Effector CD8-positive, alpha-beta T cell (primary cell): ENCODE measurements around the gene MAML1.

Experiments
- DNase-seq: peaks from one replicate; lab custom pipeline; 2025; lab: John Stamatoyannopoulos, UW

MAML1 gene

DNA sequence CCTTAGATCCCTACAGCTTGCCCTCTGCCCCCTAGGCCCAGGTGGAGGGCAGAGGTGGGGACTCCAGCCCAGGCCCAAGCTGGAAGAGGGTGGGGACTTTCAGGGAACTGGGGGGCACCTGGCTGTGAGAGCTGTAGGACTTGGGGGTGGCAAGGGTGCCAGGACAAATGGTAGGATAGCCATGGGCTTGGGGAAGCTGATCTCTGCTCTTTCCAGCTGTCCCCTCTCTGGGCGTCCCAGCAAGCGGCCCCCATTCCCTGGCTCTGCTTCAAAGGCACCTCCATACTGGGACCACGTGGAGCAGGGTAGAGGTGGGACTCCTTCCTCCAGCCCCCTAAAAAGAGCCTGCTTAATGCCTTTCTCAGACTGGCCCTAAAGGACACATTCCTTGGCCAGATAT lies 61.5 kb downstream of the MAML1 start:
- no peak for DNase-seq

DNA sequence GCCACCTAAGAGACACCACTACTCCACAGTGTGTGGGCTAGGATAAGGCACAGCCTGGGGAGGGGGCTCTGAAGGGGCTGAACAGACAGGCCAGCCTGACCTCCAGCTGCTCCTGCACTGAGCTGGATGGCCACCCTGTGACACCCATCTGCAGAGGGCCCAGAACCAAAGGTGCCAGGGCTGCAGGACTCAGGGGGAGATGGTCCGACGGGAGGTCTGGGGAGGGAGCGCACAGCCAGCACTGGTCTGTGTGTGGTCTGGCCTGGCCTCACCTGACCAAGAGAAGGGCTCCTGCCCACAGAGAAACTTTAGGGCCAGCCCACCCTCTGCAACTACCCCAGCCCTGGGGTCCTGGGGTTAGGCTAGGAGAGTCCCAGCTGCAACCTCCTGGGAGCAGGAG lies 62.0 kb downstream of the MAML1 start:
- no peak for DNase-seq

DNA sequence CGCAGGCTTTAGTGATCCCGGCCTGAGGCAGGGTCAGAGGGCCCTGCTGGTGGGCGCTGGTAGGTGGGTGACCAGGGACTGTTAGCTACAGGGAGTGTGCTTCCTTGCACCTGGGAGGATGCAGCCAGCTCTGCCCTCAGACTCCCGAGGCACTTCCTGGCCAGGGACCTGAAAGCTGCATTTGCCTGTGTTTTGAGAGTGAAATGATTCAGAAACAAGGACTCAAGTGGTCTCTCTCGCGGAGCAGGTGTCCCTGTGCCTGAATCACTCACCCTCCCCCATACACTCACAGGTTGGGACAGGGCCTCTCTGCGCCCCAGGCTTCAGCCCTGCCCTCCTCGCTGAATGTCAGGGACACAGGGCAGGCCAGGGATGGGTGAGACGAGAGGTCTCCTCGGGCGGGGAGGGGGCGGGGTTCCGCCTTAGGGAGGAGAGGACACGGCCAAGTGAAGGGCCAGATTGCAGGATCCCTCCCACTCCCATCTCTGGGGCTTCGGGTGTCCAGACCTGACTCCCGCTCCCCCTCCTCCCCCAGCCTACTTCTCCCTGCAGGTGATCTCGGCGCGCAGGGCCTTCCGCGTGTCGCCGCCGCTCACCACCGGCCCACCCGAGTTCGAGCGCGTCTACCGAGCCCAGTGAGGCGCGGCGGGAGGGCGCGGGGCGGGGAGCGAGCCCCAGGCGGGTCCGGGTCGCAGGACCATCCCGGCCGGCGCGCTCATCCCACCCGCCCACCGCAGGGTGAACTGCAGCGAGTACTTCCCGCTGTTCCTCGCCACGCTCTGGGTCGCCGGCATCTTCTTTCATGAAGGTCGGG lies 62.6 kb downstream of the MAML1 start:
- DNase-seq: no peak

DNA sequence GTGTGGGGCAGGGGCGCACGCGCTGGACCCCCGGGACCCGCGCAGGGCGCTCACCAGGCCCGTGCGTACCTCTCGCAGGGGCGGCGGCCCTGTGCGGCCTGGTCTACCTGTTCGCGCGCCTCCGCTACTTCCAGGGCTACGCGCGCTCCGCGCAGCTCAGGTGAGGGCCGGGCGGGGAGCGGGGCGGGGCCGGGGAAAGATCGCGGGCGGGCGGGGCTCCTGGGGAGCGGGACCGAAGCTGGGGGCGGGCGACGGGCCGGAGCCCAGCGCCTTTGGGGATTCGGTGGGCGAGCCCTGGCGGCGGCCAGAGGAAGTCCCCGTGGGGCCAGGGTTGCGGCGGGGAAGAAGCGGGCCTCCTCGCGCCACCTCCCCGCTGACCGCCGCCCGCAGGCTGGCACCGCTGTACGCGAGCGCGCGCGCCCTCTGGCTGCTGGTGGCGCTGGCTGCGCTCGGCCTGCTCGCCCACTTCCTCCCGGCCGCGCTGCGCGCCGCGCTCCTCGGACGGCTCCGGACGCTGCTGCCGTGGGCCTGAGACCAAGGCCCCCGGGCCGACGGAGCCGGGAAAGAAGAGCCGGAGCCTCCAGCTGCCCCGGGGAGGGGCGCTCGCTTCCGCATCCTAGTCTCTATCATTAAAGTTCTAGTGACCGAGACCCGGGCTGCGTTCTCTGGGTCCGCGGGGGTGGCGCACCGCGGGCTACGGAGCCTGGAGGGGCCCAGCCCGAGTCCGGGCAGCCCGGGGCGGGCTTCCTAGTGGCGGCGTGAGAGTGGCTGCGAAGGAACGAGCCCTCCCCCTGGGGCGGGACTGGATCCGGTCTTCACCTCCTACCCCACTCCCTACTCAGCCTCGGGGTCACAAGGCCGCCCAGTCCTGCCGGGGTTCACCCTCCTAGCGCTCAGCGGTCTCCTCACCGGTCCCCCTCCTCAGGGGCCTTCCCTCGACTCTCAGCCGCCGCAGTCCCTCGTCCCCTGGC lies 63.5 kb downstream of the MAML1 start:
- DNase-seq: peak; percentile 49

DNA sequence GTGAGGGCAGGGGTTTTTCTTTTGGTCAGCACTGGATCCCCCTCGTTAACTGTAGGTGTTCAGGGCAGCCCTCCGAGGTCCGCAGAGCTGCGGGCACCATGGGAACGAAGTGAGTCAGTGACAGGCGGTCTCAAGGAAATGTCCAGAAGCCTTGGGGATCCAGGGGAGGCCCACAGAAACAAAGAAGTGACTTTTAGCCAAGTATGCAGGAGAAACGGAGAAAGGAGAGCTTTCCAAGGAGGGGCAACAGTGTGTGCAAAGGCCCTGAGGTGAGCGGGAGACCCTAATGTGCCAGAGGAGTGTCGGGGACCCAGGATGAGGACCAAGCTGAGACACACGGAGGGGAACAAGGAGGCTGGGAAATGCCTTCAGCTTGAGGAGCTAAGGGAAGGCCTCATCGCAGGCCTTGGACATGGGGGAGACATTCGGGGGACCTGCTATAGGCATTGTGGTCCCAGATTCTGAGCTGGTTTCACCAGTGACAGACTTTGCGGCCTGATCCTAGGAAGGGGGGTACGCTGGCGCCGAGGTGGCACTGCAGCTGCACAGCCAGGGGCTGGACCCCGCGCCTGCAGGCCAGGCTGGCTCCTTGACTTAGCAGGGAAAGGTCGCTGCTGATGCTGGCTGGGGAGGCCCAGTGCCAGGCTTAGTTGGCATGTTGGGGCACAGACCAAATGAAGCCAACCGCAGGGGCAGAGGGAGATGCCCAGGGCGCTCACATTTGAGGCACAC lies 64.4 kb downstream of the MAML1 start:
- DNase-seq: no peak

DNA sequence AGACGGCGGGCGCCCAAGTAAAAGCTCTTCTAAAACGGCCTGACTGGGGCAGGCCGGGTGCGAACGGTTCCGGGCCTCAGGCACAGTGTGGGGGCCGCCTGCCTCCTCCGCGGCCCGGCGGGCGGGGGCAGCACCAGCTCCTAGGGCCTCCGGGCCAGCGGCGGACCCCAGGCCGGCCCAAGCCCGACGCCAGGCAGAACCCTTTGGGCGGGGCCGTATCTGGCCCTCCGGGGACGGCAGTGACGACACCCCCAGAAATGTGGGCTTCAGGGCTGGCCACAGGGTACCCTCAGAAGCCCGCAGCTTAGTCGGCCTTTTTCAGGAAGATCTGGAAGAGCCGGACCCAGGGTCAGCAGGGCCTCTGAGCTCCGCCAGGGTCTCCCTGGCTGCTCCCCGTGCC lies 65.1 kb downstream of the MAML1 start:
- no peak for DNase-seq

DNA sequence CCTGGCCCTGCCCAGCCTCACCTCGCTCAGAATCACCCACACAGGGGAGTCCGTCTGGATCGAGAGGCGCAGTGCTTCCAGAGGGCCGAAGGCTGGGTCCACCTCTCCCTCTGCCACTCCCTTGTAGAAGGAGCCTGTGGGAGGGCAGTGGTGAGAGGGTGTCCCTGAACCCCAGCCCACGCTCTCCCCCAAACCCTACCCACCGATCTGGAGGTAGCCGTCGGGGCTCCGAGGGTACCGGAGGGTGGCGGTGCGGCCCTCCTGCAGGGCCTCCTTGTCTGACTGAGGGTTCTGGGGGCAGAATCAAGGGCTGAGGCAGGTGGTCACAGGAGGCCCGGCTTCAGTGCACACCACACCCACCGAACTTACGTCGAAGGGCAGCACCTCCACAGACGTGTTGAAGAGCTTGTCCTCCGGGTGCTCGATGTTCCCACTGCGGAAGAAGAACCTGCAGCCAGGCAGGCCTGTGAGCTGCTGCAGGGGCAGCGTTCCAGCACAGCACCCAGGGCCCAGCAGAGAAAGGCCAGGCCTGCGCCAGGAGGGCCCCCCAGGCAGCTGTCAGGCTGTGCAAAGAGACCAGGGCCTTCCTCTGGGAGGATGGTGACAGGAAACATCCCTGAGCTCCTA lies 65.6 kb downstream of the MAML1 start:
- no peak for DNase-seq

DNA sequence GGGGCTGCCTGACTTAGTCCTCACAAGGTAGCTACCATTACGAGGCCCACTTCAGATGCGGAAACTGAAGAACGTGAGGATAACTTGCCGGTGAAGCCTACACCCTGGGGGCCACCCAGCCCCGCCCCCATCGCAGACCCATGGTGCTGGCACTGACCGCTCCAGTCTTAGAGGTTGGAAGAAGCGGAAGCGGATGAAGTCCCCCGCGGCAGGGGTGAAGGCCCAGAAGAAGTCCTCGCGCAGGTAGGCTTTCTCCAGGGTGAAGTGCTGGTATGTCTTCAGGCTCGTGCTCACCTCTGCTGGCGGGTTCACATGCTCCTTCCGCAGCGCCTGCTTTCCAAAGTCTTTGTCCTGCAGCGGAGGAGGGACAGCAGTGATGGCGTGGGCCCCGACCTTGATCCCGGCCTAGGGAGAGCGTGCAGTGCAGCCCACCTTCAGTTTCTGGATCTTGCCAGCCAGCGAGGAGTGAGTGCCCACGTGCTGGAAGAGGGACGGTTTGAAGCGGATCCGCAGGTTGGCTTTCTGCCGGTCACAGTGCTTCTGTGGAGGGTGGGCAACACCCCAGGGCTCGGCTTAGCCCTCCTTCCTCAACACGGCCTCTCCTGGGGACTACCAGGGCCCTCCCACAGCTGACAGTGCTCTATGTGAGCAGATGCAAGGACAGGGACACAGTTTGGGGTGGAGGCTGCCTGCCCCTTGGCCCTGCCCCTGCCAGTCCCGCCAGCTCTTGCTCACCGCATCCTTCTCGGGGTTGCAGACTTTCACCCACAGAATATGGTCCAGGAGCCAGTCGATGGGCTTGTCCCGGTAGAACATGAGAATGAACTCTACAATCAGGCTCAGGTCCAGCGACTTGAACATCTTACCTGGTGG lies 66.4 kb downstream of the MAML1 start:
- no peak for DNase-seq

DNA sequence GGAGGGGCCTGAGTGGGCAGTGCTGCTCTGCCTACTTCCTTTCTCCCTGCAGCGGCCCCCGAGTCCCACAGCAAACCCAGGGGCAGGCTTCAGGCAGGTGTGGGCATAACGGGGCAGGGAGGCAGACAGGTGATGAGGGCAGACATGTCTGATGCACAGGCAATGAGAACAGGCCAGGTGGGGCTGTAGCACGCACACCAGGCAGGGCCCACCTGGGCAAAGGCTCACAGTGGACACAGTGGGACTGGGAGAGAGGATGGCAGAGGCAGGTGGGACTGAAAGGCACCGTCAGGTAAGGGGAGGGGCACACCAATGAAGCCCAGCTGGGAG lies 67.0 kb downstream of the MAML1 start:
- no peak for DNase-seq

DNA sequence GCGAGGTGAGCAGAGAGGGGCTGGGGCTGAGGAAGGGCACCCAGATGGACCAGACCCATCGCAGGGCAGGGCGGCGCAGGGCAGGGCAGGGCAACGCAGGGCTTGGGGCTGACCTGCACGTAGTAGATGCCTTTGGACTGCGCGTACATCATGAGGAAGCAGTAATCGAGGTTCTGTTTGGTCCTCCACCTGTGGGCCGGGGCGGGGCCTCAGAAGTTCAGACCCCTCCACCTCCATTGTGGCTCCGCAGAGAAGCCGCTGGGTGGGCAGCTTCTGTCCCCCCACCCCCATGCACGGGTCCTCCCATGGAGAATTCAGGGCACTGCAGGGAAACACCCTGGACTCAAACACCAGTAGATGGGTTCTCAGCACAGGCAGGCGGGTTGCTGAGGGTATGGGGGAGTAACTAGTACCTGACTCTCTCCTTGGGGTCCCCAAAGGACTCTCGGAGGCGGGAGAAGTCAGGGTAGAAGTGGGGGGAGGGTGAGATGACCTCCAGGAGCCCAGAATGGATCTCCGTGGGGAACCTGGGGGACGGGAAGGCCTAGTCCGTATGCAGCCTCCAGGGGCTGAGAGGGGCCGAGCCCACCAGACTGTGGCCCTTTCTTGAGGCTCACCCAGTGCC lies 67.6 kb downstream of the MAML1 start:
- no peak for DNase-seq

DNA sequence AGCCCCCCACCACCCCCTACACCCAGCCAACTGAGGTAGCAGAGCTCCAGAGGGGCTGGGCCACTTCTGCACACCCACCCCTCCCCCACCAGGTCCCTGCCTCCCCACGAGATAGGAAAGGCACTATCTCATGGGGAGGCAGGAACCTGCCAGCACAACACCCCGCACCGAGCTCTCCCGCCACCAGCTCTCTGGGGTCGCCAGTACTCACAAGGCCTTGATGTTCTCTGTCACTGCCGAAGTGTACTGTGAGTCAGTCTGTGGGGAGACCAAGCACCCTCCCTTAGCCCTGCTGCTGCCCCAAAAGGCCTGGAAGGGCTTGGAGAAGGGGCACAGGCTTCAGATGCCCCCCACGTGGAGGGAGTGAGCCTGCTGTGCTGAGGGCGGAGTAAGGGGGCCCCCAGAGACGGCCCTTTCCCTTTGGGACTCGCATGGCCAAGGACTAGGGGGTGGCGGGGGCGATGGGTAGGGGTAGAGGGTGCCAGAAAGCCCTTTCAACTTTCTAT lies 68.1 kb downstream of the MAML1 start:
- no peak for DNase-seq

DNA sequence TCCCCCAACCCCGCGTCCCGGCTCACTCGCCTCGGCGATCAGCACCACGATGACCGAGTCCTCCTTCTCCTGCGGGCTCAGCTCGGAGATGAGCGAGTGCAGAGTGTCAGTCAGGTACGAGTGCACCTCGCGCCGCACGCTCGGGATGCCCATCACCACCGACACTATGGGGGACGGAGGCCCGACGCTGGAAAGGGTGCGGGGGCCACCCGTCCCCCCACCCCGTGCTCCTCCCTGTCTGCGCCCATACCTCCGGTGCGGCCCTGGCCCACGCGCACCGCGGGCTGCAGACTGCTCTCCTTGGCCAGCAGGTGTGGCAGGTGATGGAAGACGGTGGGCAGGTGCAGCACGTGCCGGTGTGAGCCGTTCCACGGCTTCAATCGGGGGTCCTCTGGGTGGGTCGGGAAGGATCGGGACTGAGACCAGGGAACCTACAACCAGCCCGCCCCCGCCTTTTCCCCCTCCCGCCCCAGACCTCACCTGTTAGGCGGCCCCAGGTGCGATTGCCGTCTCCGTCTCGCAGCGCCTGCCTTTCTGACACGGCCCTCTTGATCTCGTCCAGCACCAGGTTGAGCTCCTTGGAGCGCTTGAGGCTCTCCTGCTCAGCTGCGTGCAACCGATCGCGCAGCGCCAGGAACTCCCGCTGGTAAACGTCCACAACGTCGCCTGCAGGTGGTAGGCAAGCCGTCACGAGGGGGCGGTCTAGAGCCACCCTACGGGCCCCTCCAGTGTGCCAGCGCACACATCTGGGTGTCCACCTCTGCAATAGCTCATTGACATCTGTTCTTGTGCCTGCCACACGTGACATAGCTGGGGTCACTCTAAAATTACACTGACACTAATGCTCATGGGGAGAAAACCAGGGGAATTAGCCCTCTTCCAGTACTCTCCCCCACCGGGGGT lies 68.9 kb downstream of the MAML1 start:
- peak; percentile 70 for DNase-seq

DNA sequence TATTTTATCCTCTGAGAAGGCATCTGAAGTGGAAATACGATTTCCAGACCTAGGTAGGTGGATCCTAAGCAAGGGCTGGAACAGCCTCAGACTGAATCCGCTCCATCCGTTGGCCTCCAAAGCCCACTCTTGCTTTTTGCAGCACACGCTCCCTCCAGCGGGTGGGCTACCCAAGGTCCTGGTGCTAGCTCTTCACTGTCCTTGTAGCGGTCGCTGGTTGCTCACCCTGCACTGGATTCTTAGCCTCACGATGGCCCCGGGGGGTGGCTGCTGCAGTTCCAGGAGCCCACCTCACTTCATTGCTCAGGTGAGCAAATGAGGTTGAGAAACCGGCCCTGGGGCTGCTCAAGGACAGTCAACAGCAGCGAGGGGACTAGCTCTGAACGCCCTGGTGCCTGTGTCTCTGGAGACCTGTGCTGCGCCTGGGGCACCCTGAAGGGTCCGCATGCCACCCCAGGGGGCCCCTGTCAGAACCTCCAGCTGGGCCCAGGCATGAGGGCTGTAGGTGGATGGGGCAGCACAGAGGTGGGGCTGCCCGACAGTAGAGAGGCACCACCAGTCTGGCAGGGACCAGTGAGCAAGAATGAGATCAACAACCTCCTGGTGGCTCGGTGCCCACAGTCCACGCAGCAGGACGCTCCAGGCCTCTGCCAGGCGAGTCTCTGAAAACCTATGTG lies 69.7 kb downstream of the MAML1 start:
- no peak for DNase-seq

DNA sequence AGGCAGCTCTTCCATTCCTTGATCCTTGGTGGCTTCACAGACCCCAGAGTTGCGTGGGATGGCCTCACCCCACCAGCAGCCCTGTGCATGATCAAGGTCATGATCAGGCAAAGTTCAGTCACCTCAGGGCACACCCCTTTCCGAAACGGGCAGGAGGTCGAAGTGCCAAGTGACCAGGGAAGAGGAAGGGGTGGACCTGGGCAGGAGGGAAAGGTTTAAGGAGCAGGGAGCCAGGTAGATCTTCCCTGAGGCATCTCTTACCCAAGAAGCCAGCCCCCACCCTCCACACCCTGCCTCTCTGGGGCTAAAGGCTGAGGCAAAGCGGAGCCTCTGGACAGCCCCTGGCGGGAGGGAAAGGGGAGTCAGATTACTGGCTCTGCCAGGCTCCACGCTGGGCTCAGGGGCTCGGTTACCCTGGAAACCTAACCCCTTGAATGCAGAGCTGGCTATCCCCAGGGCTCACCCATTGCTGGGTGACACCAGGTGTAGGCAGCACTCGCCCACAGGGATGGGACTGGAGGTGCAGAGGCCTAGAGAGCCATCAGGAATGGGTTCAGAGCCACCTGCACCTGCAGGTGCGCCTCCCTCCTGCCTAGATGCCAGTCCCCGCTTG lies 70.4 kb downstream of the MAML1 start:
- no peak for DNase-seq

DNA sequence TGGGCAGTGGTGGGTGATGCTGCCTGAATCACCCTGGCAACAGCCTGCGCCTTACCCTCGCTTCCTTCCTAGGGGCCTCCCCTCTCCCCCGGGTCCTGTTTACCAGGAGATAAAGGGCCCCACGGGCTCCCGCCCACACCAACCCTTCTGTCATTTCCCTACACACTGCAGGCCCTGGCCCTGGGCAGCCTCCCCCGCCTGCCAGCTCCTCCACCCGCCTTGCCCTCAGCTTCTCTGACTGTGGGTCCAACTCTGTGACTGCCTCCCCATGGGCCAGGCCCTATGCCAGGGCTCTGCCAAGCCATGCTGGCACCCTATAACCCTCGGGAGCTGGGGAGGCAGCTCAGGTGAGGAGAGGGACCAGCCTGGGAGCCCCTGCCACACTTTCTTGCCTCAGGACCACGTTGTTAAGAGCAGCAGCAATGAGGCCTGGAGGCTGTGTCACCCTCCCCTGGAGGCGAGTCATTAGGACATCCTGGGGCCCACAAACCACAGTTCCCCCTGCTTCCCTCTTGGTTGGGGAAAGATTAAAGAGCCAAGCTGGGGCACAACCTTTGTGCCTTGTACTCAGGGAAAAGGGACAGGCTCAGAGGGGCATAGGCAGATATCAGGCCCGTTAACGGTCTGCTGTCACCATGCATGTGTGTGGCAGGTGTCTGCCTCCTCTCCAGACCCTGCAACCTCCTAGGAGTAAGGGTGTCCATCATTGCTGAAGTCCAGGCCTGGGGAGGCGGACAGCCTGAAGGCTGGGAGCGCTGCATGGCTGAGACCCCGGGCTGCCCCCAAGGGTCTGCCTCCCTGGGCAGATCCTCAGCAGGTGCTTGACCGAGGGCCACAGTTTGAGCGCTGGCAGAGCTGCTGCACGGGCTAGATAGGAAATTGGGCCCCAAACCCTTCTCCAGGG lies 71.3 kb downstream of the MAML1 start:
- DNase-seq: no peak

DNA sequence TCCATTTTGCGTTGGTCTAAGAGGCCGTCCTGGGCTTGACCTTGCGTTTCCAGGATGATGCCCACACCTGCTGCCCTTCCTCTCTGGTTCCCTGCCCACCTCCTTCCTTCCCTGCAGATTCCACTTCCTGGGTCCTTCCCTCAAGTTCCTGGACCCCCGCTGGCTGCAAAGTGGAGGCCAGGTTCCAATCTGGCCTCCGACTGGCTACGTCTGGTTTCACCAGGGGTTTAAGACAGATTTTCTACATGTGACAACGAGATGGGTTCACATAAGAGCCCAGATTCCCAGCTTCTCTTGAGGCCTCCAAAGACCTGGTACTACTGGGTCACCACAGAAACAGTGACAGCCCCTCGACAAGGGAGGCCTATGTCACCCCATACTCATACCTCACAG lies 71.9 kb downstream of the MAML1 start:
- DNase-seq: no peak

DNA sequence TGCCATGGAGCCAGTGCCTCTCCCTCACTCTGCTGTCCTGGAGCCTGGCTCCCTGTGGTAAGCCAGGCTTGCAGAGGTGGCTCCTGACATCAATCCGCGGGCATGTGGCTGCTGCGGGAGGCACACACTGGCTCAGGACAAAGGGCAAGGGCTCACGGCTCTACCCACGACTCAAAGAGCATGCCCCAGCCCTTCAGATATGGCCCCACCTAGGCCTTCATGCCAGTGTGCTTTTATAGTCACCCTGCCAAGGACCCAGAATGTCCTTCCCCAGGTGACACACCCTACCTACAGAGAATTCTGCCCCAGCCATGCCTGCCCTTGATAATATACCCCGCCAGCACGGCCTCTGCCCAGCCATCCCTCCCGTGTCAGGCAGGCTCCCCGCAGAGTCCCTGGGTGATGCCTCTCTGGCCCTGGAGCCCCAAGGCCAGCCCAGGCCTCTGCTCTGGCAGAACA lies 72.5 kb downstream of the MAML1 start:
- no peak for DNase-seq
